ENCODE results near the gene TUBGCP5. TPM values are rescaled to one million over a fixed set of nuclear protein-coding genes. Genes with fewer than 3 reads are reported as not detected.

TUBGCP5 gene
- total RNA-seq, 1 experiment from 2014 or later, result 18.8 TPM

GRCh38 chr15:22989576-22990477 lies 49.5 kb downstream of the TUBGCP5 start:
- Mint-ChIP-seq H3K9me3 (no peaks in the 10 kb centered on the region), H3K27ac (no peak overlapping the region; the same call in 1 of the 2 replicates), H3K27me3 (ENCODE audit: low read depth) (no peaks in the 10 kb centered on the region), H3K36me3 (peaks cover 6% of the 10 kb centered on the region; the same call in 1 of the 2 replicates), H3K4me1 (no peaks in the 10 kb centered on the region), H3K4me3 (no peak overlapping the region)
- DNase-seq (ENCODE audit: low spot score) (no peak), ATAC-seq (peak; percentile 32; the same call in 1 of the 2 replicates)
- ChIA-PET CTCF (no interaction called here), POLR2A (no interaction called here)
- TF ChIP-seq FOXP1 (CRISPR knock-in tag; IDR thresholded peaks at IDR 0.05; ENCODE audit: borderline replicate concordance) (no peak), SOX15 (CRISPR knock-in tag; IDR thresholded peaks at IDR 0.05) (no peak), USF1 (CRISPR knock-in tag; IDR thresholded peaks at IDR 0.05) (no peak), ZSCAN18 (CRISPR knock-in tag; IDR thresholded peaks at IDR 0.05) (no peak), AFF4 (CRISPR knock-in tag; IDR thresholded peaks at IDR 0.05; ENCODE audit: borderline replicate concordance) (no peak), JUN (CRISPR knock-in tag; IDR thresholded peaks at IDR 0.05) (no peak), IRF1 (CRISPR knock-in tag; IDR thresholded peaks at IDR 0.05) (no peak), CREM (CRISPR knock-in tag; IDR thresholded peaks at IDR 0.05) (no peak), PRRX2 (CRISPR knock-in tag; IDR thresholded peaks at IDR 0.05) (no peak), SP1 (CRISPR knock-in tag; conservative IDR thresholded peaks at IDR 0.05) (no peak), MLX (CRISPR knock-in tag; IDR thresholded peaks at IDR 0.05) (no peak), ATF1 (CRISPR knock-in tag; IDR thresholded peaks at IDR 0.05) (no peak), PRDM15 (CRISPR knock-in tag; IDR thresholded peaks at IDR 0.05) (no peak), ZNF138 (CRISPR knock-in tag; conservative IDR thresholded peaks at IDR 0.05) (no peak), MAX (CRISPR knock-in tag; IDR thresholded peaks at IDR 0.05) (no peak), ATF3 (CRISPR knock-in tag; conservative IDR thresholded peaks at IDR 0.05) (no peak), GABPB1 (CRISPR knock-in tag; IDR thresholded peaks at IDR 0.05) (no peak), ZNF232 (CRISPR knock-in tag; IDR thresholded peaks at IDR 0.05) (no peak), KAT7 (CRISPR knock-in tag; IDR thresholded peaks at IDR 0.05; ENCODE audit: borderline replicate concordance) (no peak)

Data from WTC11 (cell line).